ENCODE data around the gene DSC3.

The DSC3 gene

DNA sequence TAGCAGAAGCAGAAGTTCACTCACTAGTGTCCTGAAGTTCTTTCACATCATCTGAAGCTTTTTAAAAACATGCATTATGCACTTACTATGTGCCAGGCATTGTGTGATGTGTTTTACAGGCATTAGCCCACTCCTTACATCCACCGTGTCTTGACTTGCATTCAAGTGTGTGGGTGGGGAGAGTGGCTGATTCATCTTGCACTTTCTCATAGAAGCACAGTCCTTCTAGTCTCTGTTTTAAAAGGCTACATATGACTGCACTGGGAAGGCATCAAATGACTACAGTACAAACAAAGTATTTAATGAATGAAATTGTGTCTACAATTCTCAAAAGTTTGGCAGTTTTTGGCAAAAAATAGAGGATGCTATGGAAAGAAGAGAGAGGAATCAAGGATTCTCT is 21.6 kb upstream of the DSC3 start:
- no peak overlapping the region for H3K27ac ChIP-seq (ENCODE audit: low read length)
- no peaks in the 10 kb centered on the region for H4K20me1 ChIP-seq (ENCODE audit: insufficient read depth, low read length)
- TF ChIP-seq, protein P1, sequence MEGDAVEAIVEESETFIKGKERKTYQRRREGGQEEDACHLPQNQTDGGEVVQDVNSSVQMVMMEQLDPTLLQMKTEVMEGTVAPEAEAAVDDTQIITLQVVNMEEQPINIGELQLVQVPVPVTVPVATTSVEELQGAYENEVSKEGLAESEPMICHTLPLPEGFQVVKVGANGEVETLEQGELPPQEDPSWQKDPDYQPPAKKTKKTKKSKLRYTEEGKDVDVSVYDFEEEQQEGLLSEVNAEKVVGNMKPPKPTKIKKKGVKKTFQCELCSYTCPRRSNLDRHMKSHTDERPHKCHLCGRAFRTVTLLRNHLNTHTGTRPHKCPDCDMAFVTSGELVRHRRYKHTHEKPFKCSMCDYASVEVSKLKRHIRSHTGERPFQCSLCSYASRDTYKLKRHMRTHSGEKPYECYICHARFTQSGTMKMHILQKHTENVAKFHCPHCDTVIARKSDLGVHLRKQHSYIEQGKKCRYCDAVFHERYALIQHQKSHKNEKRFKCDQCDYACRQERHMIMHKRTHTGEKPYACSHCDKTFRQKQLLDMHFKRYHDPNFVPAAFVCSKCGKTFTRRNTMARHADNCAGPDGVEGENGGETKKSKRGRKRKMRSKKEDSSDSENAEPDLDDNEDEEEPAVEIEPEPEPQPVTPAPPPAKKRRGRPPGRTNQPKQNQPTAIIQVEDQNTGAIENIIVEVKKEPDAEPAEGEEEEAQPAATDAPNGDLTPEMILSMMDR (IDR thresholded peaks at IDR 0.05; ENCODE audit: low read length): no peak
- no peak for TF ChIP-seq EZH2phosphoT487 (IDR thresholded peaks at IDR 0.05; ENCODE audit: low read length)
- no peak for TF ChIP-seq EZH2 (optimal IDR thresholded peaks at IDR 0.05; ENCODE audit: low read depth, low read length)
- no peak overlapping the region for H2AFZ ChIP-seq (ENCODE audit: low read length)
- H3K9ac ChIP-seq (ENCODE audit: low read length): no peak overlapping the region
- H3K27me3 ChIP-seq (replicated peaks; ENCODE audit: insufficient read depth, low read length): no peaks in the 10 kb centered on the region
- H3K79me2 ChIP-seq (ENCODE audit: low read length): no peaks in the 10 kb centered on the region
- no peaks in the 10 kb centered on the region for H3F3A ChIP-seq (ENCODE audit: insufficient read depth, low read length)
- no peaks in the 10 kb centered on the region for H3K36me3 ChIP-seq (replicated peaks; ENCODE audit: insufficient read depth, low read length)
- no peak overlapping the region for H3K4me3 ChIP-seq (ENCODE audit: low read length)
- no peaks in the 10 kb centered on the region for H3K9me2 ChIP-seq (replicated peaks; ENCODE audit: insufficient read depth, low read length)
- no peaks in the 10 kb centered on the region for H3K9me3 ChIP-seq (replicated peaks; ENCODE audit: insufficient read depth, low read length)
- no peak for DNase-seq
- no peak overlapping the region for H3K4me2 ChIP-seq (ENCODE audit: low read depth, low read length)
- no peaks in the 10 kb centered on the region for H3K4me1 ChIP-seq (ENCODE audit: low read length)

DNA sequence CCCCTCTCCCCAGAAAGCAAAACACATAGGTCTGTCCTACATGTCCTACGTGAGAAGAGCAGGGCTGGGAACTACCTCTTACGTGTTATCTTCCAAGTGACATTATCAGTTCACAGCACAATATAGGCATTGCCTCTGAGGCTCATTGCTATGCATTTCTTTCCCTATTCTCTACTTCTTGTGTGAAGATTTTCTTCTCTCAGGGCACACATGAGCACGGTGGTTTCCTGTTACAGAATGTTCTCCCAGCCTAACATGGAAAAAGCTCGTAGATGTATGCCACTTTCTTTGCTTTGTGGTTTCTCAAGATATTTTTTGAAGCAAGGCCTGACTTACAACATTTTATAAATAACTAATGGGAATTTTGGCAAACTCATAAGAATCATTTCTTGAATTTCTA is 19.4 kb upstream of the DSC3 start:
- Histone ChIP-seq H3K27ac (ENCODE audit: low read length) (no peak overlapping the region), H3K9me3 (replicated peaks; ENCODE audit: insufficient read depth, low read length) (no peaks in the 10 kb centered on the region), H3K79me2 (ENCODE audit: low read length) (no peaks in the 10 kb centered on the region), H3K27me3 (replicated peaks; ENCODE audit: insufficient read depth, low read length) (no peaks in the 10 kb centered on the region), H2AFZ (ENCODE audit: low read length) (no peak overlapping the region), H3K9me2 (replicated peaks; ENCODE audit: insufficient read depth, low read length) (no peaks in the 10 kb centered on the region), H3K9ac (ENCODE audit: low read length) (no peak overlapping the region), H3K4me3 (ENCODE audit: low read length) (no peak overlapping the region), H3K4me2 (ENCODE audit: low read depth, low read length) (no peak overlapping the region), H3F3A (ENCODE audit: insufficient read depth, low read length) (no peaks in the 10 kb centered on the region), H3K4me1 (ENCODE audit: low read length) (no peaks in the 10 kb centered on the region), H4K20me1 (ENCODE audit: insufficient read depth, low read length) (no peaks in the 10 kb centered on the region), H3K36me3 (replicated peaks; ENCODE audit: insufficient read depth, low read length) (no peaks in the 10 kb centered on the region)
- TF ChIP-seq, protein P1 (IDR thresholded peaks at IDR 0.05; ENCODE audit: low read length): no peak
- TF ChIP-seq EZH2phosphoT487 (IDR thresholded peaks at IDR 0.05; ENCODE audit: low read length) (no peak), EZH2 (optimal IDR thresholded peaks at IDR 0.05; ENCODE audit: low read depth, low read length) (no peak)
- DNase-seq: no peak

DNA sequence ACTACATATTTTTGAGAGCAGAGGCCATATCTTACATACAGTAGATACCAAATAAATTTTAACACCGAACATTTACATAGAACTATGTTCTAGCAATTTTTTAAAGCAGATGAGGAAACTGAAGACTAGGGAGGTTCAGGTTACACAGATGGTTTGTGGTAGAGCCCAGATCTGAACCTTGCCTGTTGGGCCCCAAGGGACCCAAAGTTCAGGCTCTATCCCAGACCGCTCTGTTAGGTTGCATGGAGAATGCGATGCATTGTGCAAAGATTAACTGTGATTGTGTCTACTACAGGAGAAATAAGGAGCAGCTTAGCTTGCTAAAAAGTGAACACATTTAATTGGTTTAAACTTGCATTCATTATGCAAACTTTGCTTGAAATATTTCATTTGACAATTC is 16.4 kb upstream of the DSC3 start:
- Histone ChIP-seq H3K4me3 (ENCODE audit: low read length) (no peak overlapping the region), H3K4me2 (ENCODE audit: low read depth, low read length) (no peak overlapping the region), H3K4me1 (ENCODE audit: low read length) (no peaks in the 10 kb centered on the region), H3F3A (ENCODE audit: insufficient read depth, low read length) (no peaks in the 10 kb centered on the region), H4K20me1 (ENCODE audit: insufficient read depth, low read length) (no peaks in the 10 kb centered on the region), H3K79me2 (ENCODE audit: low read length) (no peaks in the 10 kb centered on the region), H3K9ac (ENCODE audit: low read length) (no peak overlapping the region), H3K27ac (ENCODE audit: low read length) (no peak overlapping the region), H3K9me3 (replicated peaks; ENCODE audit: insufficient read depth, low read length) (no peaks in the 10 kb centered on the region), H3K9me2 (replicated peaks; ENCODE audit: insufficient read depth, low read length) (no peaks in the 10 kb centered on the region), H3K36me3 (replicated peaks; ENCODE audit: insufficient read depth, low read length) (no peaks in the 10 kb centered on the region), H3K27me3 (replicated peaks; ENCODE audit: insufficient read depth, low read length) (no peaks in the 10 kb centered on the region), H2AFZ (ENCODE audit: low read length) (no peak overlapping the region)
- TF ChIP-seq EZH2phosphoT487 (IDR thresholded peaks at IDR 0.05; ENCODE audit: low read length): no peak
- DNase-seq: no peak

DNA sequence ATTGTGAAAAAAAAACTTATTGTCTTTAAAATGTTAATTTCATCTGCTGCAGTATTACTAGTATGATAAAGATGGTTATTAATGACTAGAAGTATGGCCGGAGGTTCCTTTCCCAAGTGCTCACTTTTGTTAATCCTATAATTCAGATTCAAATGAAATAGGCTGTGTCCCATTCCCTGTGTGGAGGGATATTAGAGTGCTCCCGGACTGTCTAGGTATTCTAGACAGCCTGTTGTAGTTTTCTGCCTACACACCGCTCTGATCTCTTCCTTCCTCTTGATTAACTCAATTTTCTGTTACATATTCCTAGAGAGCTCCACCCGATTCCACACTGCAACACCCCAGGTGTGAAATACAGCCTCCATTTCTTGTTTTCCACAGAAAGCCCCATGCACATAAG is 15.4 kb upstream of the DSC3 start:
- DNase-seq: no peak
- TF ChIP-seq EZH2 (optimal IDR thresholded peaks at IDR 0.05; ENCODE audit: low read depth, low read length) (no peak), EZH2phosphoT487 (IDR thresholded peaks at IDR 0.05; ENCODE audit: low read length) (no peak)
- TF ChIP-seq, protein P1 (IDR thresholded peaks at IDR 0.05; ENCODE audit: low read length): no peak
- no peak overlapping the region for H2AFZ ChIP-seq (ENCODE audit: low read length)

More for the DNA sequence above, 15.4 kb upstream of the DSC3 start:
- Histone ChIP-seq H3K27me3 (replicated peaks; ENCODE audit: insufficient read depth, low read length) (no peaks in the 10 kb centered on the region), H3K27ac (ENCODE audit: low read length) (no peak overlapping the region), H3K9me3 (replicated peaks; ENCODE audit: insufficient read depth, low read length) (no peaks in the 10 kb centered on the region), H3F3A (ENCODE audit: insufficient read depth, low read length) (no peaks in the 10 kb centered on the region), H3K4me2 (ENCODE audit: low read depth, low read length) (no peak overlapping the region), H3K4me1 (ENCODE audit: low read length) (no peaks in the 10 kb centered on the region), H4K20me1 (ENCODE audit: insufficient read depth, low read length) (no peaks in the 10 kb centered on the region), H3K9ac (ENCODE audit: low read length) (no peak overlapping the region), H3K36me3 (replicated peaks; ENCODE audit: insufficient read depth, low read length) (no peaks in the 10 kb centered on the region), H3K9me2 (replicated peaks; ENCODE audit: insufficient read depth, low read length) (no peaks in the 10 kb centered on the region), H3K4me3 (ENCODE audit: low read length) (no peak overlapping the region), H3K79me2 (ENCODE audit: low read length) (no peaks in the 10 kb centered on the region)
